Globus pallidus (tissue), 1 donor: Measurements from ENCODE around the gene CD226.
A peak's percentile ranks its signal among the peaks of the same experiment; 100 is the strongest.
"Not testable (repeated sequence)": the region's sequence is repeated elsewhere in the genome, so short reads cannot be mapped to it uniquely, and the experiment has no call there.

Experiments used
- DNase-seq: peaks from one replicate; pipeline ENCODE4 v3.0.0-alpha.2; 2015; ENCODE audit warnings: low spot score

The CD226 gene

DNA sequence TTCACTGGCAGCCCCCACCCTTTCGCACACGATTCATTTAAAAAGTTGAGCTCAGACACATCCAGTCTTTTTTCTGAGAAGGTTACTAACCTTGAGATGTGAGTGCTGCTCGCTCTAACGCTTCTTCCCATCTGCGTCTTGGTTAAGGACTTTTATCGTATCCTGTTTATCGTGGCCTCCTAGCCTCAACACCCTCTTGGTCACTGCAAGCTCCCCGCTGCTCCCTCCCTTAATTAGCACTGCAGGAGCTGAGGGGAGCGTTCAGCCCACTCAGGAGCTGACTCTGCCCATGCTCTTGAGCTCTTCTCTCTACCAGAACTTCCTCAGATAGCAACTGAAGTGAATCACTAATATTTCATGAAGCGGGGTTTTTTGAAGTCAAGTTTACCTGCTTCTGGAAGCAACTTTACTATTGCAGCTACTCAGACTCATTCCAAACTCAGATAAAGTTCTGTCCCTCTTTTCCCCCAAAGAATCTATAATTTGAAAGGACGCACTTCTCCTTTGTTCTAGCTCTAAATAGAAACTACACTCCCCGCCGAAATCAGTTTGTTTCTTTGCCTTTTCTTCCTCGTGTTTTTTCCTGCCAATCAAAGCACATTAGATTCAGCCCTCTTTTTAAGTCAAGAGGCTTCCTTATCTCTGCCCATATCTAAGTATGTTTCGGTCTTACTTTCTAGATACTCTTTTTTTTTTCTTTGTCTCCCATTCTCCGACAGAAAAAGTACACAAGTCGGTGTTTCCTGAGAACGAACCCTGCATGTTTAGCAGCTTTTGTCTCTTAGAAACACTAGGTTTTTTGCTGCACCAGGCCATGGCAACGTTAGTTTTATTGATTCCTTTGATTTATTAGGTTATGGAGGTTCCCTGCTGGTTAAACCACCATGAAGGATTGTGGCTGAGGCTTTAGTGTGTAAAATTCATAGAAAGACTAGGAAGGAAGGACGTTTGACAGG, 9.3 kb upstream of the CD226 start:
- peak; percentile 15 for DNase-seq

DNA sequence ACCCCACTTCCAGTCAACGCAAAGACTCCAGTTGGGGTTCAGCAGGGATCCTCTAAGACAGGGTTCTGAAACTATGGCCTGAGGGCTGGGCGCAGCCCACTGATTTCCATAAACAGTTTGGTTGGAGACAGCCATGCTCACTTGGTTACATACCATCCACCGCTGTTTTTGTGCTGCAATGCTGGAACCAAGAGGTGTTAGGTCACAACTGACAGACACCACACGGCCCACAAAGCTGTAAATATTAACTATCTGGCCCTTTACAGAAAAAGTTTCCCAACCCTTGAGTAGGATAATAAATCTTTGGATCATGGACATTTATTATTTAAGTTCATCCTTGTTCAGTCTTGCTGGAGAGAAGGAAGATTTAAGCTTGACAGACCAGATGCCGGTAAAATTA, 8.4 kb upstream of the CD226 start:
- no peak for DNase-seq

DNA sequence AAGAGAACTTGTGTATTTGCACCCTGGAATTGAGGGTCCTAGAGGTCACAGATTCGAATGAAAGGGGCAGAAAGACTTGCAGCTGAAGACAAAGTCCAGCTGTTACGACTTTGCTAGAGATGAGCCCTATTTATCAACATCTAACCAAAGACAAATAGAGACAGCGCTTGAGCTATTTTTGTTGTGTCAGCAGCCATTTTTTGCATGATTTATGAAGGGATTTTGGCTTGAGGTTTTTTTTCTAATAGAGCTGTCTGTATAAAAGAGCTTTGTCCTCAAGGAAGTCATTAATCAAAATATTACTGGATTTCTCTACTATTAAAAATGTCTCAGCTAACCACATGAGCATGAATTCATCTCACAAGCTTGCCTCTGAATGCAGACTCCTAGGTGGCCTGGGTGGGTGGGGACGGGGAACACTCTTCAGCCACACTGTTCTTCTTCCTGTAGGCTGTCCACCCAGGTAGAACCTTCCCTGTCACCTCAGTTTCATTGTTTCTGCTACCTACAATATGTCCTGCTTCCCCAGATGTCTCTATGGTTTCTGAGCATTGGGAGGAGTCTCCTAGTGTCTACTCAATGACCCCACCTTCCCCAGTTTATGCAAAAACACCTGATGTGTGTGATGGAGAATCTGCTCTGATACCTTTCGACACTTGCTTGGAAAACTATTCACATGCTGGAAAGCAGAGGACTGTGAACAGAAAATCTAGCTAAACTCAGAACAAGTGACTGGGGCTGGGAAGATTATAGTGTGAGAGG, 7.2 kb upstream of the CD226 start:
- DNase-seq = no peak

DNA sequence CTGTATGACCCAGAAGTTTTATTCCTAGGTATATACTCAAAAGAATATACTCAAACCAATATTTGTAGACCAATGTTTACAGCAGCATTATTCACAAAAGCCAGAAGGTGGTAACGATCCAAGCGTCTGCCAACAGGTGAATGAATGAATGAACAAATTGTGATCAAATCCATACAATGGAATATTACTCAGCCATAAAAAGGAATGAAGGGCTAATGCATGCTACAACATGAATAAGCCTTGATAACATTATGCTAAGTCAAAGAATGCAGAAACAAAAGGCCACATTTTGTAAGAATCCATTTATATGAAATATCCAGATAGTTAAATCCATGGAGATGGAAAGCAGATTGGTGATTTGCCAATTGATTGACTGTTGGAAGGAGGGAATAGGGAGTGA, 5.5 kb upstream of the CD226 start:
- DNase-seq = no peak

DNA sequence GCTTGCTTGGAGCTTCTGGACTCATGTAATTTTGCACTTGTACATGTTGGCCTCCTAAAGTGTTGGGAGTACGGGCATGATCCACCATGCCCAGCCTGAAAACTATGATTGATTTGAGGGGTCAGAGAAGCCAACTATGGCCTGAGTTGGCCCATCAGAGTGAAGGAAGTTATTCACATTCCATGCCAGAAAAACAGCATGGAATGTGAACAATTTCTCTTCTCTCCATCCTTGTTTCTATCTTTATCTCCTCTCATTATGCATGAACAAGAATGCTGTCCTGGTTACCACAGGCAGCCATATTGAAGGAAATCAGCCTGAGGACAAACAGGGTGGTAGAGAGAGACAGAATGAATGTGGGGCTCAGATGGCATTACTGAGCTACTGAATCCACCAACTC, 3.5 kb upstream of the CD226 start:
- no peak for DNase-seq

DNA sequence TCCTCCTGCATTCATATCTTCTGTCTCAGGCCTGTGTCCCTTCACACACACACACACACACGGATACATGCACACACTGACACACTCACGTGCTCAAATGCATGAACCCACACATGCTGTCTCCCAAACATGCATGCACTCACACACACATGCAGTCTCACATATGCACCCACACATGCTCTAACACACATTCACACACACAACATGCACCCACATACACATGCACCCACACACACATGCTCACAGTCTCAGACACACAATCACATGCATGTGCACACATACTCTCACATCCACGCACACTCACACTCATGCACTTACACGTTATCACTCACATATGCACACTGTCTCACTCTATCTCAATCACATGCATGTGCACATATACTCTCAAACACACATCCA, 1.9 kb upstream of the CD226 start:
- DNase-seq = no peak

DNA sequence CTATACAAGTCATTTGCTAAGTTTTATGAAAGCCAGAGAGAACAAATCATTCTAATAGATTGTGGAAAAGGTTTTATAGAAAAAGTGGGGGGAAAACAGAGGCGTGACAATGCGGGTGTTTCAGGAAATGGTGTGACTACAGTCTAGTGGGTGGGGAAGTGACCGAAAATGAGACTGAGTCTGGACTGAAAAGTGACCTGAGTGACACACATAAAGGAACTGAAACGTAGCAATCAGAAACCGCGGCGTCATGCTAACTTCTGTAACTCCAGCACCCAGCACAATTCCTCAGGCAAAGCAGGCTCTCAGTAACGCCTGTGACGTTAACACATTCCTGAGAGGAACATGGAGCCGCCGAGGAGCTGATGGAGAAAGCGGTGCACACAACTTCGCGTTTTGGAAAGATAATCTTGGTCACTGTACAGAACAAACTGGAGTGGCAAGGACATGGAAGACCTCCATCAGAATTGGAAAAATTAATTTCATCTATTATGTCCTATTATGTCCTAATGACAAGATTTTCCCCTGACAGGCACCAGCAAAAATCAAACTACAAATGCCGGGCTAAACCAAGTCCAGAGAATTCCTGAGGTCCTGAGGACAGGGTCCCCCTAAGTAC, 1.4 kb upstream of the CD226 start:
- DNase-seq = peak; percentile 23

DNA sequence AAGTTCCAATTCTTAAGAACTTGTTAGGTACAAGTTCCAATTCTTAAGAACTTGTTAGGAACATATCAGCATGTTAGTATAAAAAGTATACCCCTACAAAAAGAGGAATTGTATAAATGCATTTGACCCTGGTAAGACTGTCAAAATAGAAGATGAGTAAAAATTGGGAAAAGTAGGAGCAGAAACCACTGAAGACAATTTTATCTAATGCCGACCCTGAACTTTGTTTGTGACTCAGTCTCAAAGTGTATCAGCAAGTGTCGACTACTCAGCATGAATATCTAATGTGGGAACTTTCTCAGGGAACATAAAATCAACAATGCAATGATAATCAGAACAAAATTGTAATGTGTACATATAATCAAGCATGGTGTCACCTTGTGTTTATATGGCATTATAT, 583 bp upstream of the CD226 start:
- DNase-seq = no peak

DNA sequence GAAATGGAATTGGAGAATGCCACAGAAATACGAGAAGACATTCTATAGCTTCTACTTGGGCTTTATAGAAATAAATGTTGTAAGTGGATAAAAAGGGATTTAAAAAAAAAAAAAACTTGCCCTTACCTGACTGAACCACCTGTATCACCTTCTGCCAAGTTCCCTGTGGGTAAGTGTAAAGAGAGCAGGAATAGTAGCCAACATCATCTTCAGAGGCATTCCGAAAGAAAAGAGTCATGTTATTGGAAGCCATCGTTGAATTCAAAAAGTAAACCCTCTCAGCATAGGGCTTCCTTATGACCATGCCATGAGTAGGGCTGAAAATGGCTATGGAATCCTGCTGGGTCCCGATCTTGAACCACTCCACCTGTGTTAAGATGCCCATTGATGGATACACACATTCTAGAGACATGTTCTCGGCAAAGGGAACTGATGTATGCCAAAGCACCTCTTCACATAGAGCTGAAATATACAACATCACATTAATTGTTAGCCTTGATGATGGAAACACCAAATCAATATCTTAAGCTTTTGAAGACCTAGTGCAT, 991 bp downstream of the CD226 start:
- no peak for DNase-seq

DNA sequence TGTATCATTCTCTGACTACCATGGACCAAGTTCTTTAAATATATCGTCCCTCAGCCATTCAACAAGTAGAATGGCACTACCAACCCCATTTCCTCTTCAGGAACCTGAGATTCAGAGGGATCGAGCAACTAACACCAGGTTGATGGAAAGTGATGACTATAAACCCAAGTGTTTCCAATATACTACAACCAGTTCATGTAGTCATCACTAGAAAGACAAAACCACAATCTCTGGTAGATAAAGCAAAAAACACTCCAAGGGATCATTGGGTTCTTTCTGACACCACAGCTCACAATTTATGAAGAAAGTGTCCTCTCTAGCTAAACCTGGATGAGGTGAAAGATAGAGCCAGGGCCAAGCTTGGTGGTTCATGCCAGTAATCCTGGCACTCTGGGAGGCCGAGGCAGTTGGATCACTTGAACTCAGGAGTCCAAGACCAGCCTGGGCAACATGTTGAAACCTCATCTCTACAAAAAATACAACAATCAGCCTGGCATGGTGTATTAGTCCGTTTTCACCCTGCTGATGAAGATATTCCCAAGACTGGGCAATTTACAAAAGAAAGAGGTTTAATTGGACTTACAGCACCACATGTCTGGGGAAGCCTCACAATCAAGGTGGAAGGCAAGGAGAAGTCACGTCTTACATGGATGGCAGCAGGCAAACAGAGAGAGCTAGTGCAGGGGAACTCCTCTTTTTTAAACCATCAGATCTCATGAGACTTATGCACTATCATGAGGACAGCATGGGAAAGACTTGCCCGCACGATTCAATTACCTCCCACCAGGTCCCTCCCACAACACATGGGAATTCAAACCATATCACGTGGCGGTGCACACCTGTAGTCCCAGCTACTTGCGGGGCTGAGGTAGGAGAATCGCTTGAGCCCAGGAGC, 2.2 kb downstream of the CD226 start:
- no peak for DNase-seq

DNA sequence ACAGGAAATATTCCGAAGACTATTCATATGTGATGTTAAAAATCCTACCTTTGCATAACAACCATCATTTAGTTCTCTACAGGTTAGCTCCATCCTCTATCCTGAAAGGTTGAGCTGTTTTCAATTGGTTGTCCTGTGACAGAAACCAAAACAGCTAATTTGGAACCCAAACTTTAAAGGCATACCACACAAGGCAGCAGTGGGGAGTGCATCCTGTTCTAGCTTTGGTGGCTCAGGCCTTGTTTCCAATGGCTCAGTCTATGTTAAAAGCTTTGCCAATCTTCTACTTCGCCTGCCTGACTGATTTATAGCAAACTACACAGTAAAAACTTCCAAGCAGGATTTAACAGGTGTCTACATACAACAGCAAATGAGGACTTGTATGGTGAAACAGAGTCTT, 3.2 kb downstream of the CD226 start:
- DNase-seq = no peak

DNA sequence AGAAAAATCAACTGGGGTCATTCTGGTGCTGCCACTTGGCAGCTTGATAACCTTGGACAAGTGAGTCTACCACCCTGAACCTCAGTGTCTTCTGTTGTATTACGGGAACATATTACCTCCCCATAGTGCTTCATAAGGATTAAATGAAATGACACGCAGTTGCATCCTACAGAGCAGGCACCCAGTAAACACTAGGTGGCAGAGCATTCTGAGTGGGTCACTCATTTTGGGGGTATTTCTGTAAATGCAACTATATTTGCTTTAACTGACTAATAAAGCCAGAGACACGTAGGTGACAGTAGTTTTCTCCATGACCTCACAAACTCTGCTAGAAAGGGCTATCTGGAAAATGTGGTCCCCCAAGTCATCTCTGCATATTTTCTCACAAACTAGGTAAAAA, 4.7 kb downstream of the CD226 start:
- no peak for DNase-seq

DNA sequence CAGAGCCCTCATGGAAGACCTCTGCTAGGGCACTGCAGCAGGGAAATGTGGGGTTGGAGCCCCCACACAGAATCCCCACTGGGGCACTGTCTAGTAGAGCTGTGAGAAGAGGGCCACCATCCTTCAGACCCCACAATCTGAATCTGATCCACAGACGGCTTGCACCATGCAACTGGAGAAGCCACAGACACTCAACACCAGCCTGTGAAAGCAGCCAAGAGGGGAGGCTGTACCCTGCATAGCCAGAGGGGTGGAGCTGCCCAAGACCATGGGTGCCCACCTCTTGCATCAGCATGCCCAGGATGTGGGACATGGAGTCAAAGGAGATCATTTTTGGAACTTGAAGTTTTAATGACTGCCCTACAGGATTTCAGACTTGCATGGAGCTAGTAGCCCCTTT, 6.5 kb downstream of the CD226 start:
- no peak for DNase-seq

DNA sequence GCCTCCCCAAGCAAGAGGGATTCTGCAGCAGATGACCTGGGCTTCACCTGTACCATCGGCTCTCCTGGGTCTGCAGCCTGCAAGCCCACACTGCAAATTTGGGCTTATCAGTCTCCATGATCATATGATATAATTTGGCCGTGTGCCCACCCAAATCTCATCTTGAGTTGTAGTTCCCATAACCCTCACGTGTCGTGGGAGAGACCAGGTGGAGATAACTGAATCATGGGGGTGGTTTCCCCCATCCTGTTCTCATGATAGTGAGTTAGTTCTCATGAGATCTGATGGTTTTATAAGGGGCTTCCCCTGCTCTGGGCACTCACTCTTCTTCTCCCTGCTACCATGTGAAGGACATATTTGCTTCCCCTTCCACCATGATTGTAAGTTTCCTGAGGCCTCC, 7.9 kb downstream of the CD226 start:
- not testable (repeated sequence) for DNase-seq

DNA sequence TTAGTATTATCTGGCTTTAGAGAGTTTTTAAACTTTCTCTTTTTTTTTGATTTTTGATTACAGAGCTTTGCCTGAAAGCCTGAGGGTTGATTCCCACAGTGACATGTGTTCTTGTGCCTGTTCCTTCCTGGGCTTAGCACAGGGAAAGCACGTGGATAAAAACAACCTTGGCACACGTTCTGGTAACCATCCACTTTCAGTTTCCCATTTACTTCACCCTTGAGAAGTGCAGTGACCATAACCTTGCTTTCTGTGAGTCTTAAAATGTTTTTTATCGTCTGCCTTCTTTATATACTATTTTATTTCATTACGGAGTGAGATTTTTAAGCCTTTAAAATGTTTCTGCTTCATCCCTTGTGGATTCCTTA, 11.5 kb downstream of the CD226 start:
- DNase-seq = no peak

DNA sequence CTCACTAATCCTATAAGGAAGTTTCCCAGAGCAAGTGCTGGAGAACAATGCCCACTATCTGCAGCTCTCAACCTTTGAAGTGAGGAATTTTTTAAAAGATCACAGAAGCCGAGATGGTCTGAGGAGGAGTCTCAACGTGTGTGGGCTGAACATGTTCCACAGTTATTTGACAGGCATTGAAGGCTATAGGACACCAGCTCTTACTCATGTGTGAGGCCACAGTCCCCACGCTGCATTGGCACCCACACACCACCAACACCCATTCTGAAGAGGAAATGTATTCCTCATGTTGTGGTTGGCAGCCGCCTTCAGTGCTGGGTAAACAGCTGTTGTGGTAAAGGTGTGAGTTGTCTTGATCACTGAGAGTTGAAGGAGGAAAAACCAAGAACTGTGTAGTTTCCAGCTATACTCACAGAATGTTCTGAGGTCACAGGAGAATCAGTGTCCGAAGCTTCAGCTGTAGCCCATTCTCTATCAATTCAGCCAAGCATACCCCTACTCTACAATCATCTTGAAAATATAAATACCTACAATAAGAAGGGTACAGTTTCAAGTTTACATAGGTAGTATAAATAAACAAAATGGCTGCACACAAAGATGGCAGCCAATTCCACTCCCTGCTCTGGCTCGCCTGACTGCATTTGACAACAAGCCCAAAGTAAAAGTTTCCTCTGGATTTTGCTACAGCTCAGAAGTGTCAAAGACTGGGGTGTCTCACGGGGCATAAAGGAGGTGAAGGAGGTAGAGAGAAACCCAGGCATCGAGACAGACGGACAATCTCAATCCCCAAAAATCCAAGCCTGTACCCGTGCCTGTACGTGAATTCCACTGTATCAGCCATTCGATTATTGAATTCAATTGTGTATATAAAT, 12.1 kb downstream of the CD226 start:
- DNase-seq = no peak

DNA sequence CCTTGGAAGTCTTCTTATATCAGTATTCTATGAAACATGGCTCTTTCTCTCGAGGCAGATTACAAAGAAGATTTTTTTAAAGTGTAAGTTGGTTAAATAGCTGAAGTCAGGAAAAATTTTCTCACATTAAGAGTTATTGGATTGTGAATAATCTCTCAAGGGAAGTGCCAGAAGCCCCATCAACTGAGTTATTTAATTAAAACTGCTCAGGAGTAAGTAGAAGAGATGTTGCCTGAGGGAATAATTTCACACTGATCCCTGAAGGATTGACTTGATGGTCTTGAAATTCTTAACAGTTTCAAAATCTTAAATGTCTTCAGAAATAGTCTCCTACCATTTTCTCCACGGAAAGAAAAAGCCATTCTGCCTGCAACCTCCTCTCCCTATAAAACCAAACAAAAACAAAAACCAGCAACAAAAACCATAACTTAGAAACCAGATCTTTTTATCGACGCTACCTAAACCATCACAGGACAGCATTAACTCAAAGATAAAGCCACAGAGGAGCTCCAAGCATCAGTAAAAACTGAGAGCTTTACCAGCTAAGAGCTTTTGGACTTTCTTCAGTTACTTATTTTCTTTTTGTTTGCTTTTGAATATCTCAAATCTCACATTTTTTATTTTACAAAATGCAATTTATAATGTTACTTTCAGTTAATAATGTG, 12.9 kb downstream of the CD226 start:
- DNase-seq = no peak

DNA sequence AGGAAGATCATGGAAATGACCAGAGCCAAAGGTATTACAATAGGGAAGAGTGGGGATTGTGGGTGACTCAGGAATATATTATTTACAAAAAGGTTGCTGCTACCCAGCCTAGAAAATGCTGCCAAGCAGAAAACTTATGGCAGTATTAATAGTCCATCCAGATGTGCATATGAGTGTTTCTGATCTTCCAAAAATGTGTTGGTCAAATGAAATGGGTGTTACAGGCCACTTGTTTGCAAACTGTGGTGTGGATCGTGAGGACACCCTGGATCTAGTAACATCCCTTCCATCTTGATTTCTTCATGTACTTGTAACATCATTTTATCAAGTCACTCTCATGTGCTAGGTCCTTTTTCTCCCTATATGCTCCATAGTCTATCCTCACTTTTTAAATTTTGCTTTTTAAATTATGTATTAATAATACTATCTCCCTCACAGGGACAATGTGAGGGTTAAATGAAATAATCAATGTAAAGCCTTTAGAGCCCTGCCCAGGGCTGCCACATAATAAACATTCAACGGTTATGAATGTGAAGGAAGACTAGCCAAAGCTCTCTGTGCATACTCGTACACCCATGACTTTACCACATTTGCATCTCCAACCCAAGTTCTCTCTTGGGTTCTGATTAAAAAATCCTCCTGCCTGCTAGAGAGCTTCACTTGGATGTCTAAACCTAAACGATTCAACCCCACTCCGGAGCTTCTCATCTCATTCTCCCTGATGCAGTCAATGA, 18.5 kb downstream of the CD226 start:
- DNase-seq = no peak

DNA sequence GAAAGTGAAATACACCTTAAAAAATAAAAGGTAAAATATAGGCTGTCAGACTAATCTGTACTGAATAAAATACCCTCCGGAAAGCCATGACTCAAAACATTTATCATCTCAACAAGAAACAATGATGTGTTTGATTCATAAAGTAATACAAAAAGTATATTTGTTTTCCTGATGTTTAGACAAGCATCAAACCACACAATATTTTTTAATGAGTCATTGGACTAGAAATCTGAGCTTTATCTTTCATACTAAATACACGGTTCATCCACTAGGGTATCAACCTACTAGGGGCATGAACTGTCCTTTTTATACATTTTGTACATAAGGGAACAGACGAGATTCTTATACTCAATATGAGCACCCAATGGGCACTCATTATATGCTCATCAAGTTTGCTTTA, 31.3 kb downstream of the CD226 start:
- DNase-seq = no peak
